ENCODE data around the gene MIF4GD. TPM values are rescaled to one million over a fixed set of nuclear protein-coding genes. Genes with fewer than 3 reads are reported as not detected.

The MIF4GD gene
- total RNA-seq, 1 donor from 2014 or later: 11.5 TPM

GRCh38 chr17:75316253-75316652 lies 45.2 kb upstream of the MIF4GD start:
- TF ChIP-seq CTCF (IDR thresholded peaks at IDR 0.05; ENCODE audit: unreplicated experiment): no peak
- no peak for DNase-seq (ENCODE audit: low spot score in 2 of 2, unreplicated experiment in 2 of 2)
- Mint-ChIP-seq H3K9me3 (no peaks in the 10 kb centered on the region), H3K27ac (no peak overlapping the region), H3K27me3 (ENCODE audit: low read depth) (no peaks in the 10 kb centered on the region), H3K4me1 (no peaks in the 10 kb centered on the region), H3K4me3 (no peak overlapping the region), H3K36me3 (peaks cover 10% of the 10 kb centered on the region)

- no peaks in the 10 kb centered on the region for H3K4me1 Mint-ChIP-seq
- H3K4me3 Mint-ChIP-seq: no peak overlapping the region
- DNase-seq (ENCODE audit: low spot score in 2 of 2, unreplicated experiment in 2 of 2): no peak
- H3K27ac Mint-ChIP-seq: no peak overlapping the region
- H3K27me3 Mint-ChIP-seq (ENCODE audit: low read depth): no peaks in the 10 kb centered on the region
- no peak for TF ChIP-seq CTCF (IDR thresholded peaks at IDR 0.05; ENCODE audit: unreplicated experiment)
- no peaks in the 10 kb centered on the region for H3K9me3 Mint-ChIP-seq
- H3K36me3 Mint-ChIP-seq: peaks cover 9% of the 10 kb centered on the region
Measured at GRCh38 chr17:75315541-75316243, 44.7 kb upstream of the MIF4GD start.

- Mint-ChIP-seq H3K27ac (no peak overlapping the region), H3K9me3 (no peaks in the 10 kb centered on the region), H3K4me1 (peaks cover 3% of the 10 kb centered on the region), H3K36me3 (no peaks in the 10 kb centered on the region), H3K27me3 (ENCODE audit: low read depth) (no peaks in the 10 kb centered on the region), H3K4me3 (no peak overlapping the region)
- no peak for TF ChIP-seq CTCF (IDR thresholded peaks at IDR 0.05; ENCODE audit: unreplicated experiment)
- no peak for DNase-seq (ENCODE audit: low spot score in 2 of 2, unreplicated experiment in 2 of 2)
Measured at GRCh38 chr17:75313941-75314551, 43.0 kb upstream of the MIF4GD start.

GRCh38 chr17:75308732-75309629 lies 38.0 kb upstream of the MIF4GD start:
- no peaks in the 10 kb centered on the region for H3K9me3 Mint-ChIP-seq

More at GRCh38 chr17:75308732-75309629, 38.0 kb upstream of the MIF4GD start:
- H3K27me3 Mint-ChIP-seq (ENCODE audit: low read depth): no peaks in the 10 kb centered on the region
- H3K36me3 Mint-ChIP-seq: no peaks in the 10 kb centered on the region
- H3K27ac Mint-ChIP-seq: no peak overlapping the region
- TF ChIP-seq CTCF (IDR thresholded peaks at IDR 0.05; ENCODE audit: unreplicated experiment): no peak
- no peak overlapping the region for H3K4me3 Mint-ChIP-seq
- peaks cover 3% of the 10 kb centered on the region for H3K4me1 Mint-ChIP-seq
- no peak for DNase-seq (ENCODE audit: low spot score in 2 of 2, unreplicated experiment in 2 of 2)

Measured in mesothelial cell of epicardium (in vitro differentiated cells).